Measurements from ENCODE around the gene GRID1. TPM values are rescaled to one million over a fixed set of nuclear protein-coding genes. Genes with fewer than 3 reads are reported as not detected.

GRID1 gene
- total and polyA plus RNA-seq, 10 of the 15 experiments (the other 5 are each of a cell fraction or from before 2014, with no cell fraction given), result 0.04 to 0.62 (median 0.08) TPM; not detected in 5

DNA sequence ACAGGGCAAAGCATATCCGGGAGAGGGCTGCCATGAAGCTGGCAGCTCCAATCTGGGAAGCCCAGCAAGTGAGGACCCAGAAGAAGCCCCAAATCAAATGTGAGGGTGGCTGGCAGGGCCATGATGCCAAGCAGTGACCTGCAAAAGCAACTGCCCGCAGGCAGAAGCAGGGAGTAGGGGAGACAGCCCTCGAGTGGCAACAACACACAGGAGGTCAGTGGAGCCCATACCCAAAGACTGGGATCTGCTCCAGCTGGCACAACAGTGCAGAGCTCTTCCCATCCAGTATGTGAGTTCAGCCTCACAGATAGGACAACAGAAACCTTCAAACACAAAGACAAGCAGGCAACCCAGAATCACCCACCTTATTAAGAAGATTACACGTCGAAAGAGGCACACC is 45.0 kb downstream of the GRID1 start:
- TF ChIP-seq KLF5 (IDR thresholded peaks at IDR 0.05; ENCODE audit: partially characterized antibody) (no peak), BACH1 (IDR thresholded peaks at IDR 0.05; ENCODE audit: borderline replicate concordance) (no peak), RFX5 (IDR thresholded peaks at IDR 0.05; ENCODE audit: low read depth, low read length) (no peak), SMARCA5 (IDR thresholded peaks at IDR 0.05) (no peak), TCF12 (IDR thresholded peaks at IDR 0.05; ENCODE audit: low read depth, low read length) (no peak), NR2C2 (IDR thresholded peaks at IDR 0.05; ENCODE audit: borderline replicate concordance, control insufficient read depth, insufficient read length, low read depth) (no peak), PAX5 (IDR thresholded peaks at IDR 0.05; ENCODE audit: borderline replicate concordance, low read depth, low read length) (no peak), HDAC2 (IDR thresholded peaks at IDR 0.05) (no peak), NFXL1 (IDR thresholded peaks at IDR 0.05; ENCODE audit: borderline replicate concordance) (no peak)
- TF ChIP-seq, protein P1, sequence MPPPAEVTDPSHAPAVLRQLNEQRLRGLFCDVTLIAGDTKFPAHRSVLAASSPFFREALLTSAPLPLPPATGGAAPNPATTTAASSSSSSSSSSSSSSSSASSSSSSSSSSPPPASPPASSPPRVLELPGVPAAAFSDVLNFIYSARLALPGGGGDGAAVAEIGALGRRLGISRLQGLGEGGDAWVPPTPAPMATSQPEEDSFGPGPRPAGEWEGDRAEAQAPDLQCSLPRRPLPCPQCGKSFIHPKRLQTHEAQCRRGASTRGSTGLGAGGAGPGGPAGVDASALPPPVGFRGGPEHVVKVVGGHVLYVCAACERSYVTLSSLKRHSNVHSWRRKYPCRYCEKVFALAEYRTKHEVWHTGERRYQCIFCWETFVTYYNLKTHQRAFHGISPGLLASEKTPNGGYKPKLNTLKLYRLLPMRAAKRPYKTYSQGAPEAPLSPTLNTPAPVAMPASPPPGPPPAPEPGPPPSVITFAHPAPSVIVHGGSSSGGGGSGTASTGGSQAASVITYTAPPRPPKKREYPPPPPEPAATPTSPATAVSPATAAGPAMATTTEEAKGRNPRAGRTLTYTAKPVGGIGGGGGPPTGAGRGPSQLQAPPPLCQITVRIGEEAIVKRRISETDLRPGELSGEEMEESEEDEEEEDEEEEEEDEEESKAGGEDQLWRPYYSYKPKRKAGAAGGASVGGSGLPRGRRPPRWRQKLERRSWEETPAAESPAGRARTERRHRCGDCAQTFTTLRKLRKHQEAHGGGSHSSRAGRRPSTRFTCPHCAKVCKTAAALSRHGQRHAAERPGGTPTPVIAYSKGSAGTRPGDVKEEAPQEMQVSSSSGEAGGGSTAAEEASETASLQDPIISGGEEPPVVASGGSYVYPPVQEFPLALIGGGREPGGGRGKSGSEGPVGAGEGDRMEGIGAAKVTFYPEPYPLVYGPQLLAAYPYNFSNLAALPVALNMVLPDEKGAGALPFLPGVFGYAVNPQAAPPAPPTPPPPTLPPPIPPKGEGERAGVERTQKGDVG (CRISPR knock-in tag; IDR thresholded peaks at IDR 0.05), result no peak
- TF ChIP-seq, protein P2, sequence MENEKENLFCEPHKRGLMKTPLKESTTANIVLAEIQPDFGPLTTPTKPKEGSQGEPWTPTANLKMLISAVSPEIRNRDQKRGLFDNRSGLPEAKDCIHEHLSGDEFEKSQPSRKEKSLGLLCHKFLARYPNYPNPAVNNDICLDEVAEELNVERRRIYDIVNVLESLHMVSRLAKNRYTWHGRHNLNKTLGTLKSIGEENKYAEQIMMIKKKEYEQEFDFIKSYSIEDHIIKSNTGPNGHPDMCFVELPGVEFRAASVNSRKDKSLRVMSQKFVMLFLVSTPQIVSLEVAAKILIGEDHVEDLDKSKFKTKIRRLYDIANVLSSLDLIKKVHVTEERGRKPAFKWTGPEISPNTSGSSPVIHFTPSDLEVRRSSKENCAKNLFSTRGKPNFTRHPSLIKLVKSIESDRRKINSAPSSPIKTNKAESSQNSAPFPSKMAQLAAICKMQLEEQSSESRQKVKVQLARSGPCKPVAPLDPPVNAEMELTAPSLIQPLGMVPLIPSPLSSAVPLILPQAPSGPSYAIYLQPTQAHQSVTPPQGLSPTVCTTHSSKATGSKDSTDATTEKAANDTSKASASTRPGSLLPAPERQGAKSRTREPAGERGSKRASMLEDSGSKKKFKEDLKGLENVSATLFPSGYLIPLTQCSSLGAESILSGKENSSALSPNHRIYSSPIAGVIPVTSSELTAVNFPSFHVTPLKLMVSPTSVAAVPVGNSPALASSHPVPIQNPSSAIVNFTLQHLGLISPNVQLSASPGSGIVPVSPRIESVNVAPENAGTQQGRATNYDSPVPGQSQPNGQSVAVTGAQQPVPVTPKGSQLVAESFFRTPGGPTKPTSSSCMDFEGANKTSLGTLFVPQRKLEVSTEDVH (IDR thresholded peaks at IDR 0.05; ENCODE audit: low read depth, partially characterized antibody), result no peak
- TF ChIP-seq, protein P3, sequence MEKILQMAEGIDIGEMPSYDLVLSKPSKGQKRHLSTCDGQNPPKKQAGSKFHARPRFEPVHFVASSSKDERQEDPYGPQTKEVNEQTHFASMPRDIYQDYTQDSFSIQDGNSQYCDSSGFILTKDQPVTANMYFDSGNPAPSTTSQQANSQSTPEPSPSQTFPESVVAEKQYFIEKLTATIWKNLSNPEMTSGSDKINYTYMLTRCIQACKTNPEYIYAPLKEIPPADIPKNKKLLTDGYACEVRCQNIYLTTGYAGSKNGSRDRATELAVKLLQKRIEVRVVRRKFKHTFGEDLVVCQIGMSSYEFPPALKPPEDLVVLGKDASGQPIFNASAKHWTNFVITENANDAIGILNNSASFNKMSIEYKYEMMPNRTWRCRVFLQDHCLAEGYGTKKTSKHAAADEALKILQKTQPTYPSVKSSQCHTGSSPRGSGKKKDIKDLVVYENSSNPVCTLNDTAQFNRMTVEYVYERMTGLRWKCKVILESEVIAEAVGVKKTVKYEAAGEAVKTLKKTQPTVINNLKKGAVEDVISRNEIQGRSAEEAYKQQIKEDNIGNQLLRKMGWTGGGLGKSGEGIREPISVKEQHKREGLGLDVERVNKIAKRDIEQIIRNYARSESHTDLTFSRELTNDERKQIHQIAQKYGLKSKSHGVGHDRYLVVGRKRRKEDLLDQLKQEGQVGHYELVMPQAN (conservative IDR thresholded peaks at IDR 0.05), result no peak
- H3K9ac ChIP-seq (ENCODE audit: control insufficient read depth, insufficient read depth, low read length), result no peak overlapping the region
- no TSS peak for BruUV-seq (replicated peaks)
- FAIRE-seq, result no peak
- ChIA-PET SMC1A (ENCODE audit: uncharacterized antibody, unreplicated experiment) (no interaction called here), CTCF (no interaction called here), POLR2A (no interaction called here), RAD21 (ENCODE audit: unreplicated experiment) (no interaction called here)
- no peaks in the 10 kb centered on the region for H3K79me2 ChIP-seq (ENCODE audit: control insufficient read depth, insufficient read depth, low read length)
- no peak overlapping the region for H3K27ac ChIP-seq (ENCODE audit: control insufficient read depth, insufficient read depth)
- no peaks in the 10 kb centered on the region for H3K4me1 ChIP-seq (ENCODE audit: control insufficient read depth, insufficient read depth, low read length)
- peaks cover 2 to 5% of the 10 kb centered on the region in 2 experiments; a peak in 2 of 4 replicates for H3K27me3 ChIP-seq (replicated peaks in 1 of 2; ENCODE audit: control insufficient read depth in 2 of 2, insufficient read depth in 2 of 2, low read length in 1 of 2)
- H3K4me3 ChIP-seq, result no peak overlapping the region
- H3K9me3 ChIP-seq (replicated peaks; ENCODE audit: control insufficient read depth, insufficient read depth, low read length), result no peaks in the 10 kb centered on the region
- no peak for ATAC-seq
- H2AFZ ChIP-seq (ENCODE audit: control insufficient read depth, low read depth, low read length), result no peak overlapping the region
- H4K20me1 ChIP-seq (ENCODE audit: control insufficient read depth, insufficient read depth), result no peaks in the 10 kb centered on the region
- in situ Hi-C loops (cut with MboI), result no loop called here
- H3K36me3 ChIP-seq (ENCODE audit: control insufficient read depth in 2 of 2, insufficient read depth in 2 of 2, low read length in 1 of 2), result no peaks in the 10 kb centered on the region
- no peak for DNase-seq (ENCODE audit: low read depth, low spot score)
- intact Hi-C loops (cut with micrococcal nuclease; ENCODE audit: unreplicated experiment), result no loop called here
- WGBS (ENCODE audit: insufficient coverage, insufficient replicate concordance, low lambda C conversion rate, missing lambda C conversion rate), result 32% methylated on average over 5 of the region's 5 CpGs
- H3K4me2 ChIP-seq (ENCODE audit: control insufficient read depth, insufficient read depth), result no peak overlapping the region
